NCI-H146 (cell line): Measurements from ENCODE around the gene APP.
A peak's percentile ranks its signal among the peaks of the same experiment; 100 is the strongest.
"Not testable (repeated sequence)": the region's sequence is repeated elsewhere in the genome, so short reads cannot be mapped to it uniquely, and the experiment has no call there.

Experiments used
- DNase-seq: peaks from one replicate; lab custom pipeline; 2025; lab: John Stamatoyannopoulos, UW

The APP gene

DNA sequence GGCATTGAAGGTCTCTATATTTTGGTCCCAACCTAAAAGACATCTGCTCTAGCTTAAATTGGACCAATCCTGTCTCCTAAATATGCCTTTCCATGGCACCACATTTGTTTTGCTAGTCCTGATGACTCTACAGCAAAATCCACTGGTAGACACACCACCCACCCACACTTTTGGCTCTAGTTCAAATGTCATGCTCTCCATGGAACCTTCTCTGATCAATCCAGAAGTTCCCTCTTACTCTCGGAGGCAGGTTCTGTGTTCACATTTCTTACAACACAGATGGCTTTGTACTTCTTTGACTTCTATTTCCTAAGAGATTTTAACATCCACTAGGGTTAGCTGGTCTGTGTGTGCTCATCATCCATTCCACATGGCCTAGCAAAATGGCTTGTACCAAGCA lies 151.3 kb downstream of the APP start:
- DNase-seq, result no peak

- DNase-seq, result no peak
Measured at GRCh38 chr21:26013970-26014369, 156.6 kb downstream of the APP start.

- not testable (repeated sequence) for DNase-seq
Measured at GRCh38 chr21:26012482-26012881, 158.1 kb downstream of the APP start.

DNA sequence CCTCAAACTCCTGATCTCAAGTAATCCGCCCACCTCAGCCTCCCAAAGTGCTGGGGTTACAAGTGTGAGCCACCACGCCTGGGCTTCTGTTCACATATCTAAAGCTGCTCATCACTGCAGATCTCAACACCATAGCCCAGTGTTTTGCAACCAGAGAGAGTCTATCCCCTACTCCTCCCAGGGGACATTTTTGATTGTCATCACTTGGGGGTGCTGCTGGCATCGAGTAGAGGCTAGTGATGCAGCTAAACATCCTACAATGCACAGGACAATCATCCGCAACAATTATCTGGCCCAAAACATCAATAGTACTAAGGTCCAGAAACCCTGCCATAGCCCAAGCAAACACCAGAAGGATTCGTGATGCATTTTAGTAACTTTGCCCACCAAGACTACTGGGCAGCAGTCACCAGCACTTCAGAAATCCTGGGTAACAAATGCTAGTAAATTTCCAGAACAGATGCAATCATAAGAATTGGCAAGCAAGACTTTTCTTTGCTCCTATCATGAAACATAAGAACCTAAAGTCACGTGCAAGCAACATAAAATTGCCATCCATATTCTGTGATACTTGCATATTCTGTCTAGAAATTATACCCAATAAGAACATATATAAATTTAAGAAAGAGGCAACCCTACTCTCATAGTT lies 159.2 kb downstream of the APP start:
- no peak for DNase-seq

DNA sequence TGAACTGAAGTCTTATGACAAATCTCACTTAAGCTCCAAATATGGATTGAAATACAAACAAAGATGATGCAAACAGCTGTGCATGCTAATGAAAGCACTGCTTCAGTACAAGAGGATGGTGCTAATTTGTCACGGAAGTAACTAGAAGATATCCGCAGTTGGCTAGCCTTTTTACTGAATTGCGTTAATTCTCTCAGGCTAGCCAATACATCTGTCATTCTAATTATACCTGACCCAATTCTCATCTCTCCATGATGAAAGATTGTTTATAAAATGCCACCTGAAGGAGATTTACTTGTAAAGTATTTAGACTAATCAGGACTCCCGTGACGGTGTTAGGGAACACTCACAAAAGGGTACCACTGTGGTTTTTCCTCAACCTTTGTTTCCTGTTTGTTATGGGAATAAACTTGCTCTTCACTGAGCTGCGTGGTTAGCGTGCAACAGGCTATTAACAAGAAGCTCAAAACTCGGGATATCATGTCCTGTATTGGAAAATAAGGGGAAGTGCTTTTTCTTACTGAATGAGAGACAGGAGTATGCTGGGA lies 162.5 kb downstream of the APP start:
- DNase-seq, result no peak

- no peak for DNase-seq
Measured at GRCh38 chr21:26005464-26005863, 165.1 kb downstream of the APP start.

- no peak for DNase-seq
Measured at GRCh38 chr21:26003404-26003803, 167.2 kb downstream of the APP start.

GRCh38 chr21:26001356-26001755 lies 169.2 kb downstream of the APP start:
- DNase-seq, result no peak

- no peak for DNase-seq
Measured at GRCh38 chr21:25999921-26000582, 170.5 kb downstream of the APP start.

DNA sequence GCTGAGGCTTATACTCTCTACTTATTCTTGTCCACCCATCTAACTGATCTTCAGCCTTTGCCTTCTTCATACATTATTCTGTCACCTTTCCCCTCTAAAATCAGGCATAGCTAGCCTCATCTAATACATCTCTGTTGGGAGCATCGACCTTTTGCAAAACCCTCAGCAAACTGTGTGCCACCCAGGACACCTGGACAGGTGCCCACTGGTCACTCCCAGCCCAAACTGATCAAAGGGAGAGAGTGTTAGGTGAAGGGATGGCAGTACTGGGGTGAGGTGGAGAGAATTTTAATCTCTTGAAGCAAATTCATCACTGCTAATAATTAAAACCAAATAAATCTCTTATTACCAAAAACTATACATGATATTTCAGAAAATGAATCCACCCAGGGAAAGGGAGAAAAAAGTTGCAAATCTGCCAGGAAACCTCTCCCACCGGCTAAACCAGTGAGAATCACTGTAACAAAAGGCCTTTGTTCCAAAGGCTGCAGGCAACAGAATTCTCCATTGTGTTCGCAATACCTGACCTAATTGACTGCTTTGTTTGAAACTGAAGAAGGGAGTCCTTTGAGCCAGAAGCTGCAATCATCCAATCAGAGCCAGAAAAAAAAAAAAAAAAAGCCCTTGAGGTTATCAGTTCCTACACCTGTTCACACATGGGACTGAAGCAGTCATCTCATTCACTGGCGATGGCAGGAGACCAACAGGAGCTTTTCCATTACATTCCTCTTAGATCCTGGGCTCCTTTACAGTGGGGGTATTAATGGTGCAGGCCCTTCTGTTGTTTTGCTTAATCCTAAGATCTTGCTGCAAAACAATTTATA lies 172.6 kb downstream of the APP start:
- DNase-seq, result peak; percentile 97

DNA sequence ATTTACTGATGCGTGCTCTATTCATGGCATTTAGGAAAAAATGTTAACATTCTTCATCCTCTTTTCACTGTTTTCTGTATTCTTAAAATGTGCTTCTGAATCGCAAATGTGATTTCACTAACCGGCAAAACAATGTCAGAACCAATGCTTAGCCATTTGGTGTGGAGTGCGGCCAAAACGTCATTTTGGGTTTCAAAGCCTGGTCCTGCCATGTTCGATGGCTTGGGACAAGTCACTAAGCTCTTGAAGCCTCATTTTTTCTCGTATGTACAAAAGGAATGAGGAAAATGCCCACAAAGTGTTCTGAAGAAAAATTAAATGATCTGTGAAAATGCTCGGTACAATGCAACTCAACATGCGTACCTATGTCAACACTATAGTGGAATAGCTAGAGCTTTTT lies 175.3 kb downstream of the APP start:
- DNase-seq, result no peak

DNA sequence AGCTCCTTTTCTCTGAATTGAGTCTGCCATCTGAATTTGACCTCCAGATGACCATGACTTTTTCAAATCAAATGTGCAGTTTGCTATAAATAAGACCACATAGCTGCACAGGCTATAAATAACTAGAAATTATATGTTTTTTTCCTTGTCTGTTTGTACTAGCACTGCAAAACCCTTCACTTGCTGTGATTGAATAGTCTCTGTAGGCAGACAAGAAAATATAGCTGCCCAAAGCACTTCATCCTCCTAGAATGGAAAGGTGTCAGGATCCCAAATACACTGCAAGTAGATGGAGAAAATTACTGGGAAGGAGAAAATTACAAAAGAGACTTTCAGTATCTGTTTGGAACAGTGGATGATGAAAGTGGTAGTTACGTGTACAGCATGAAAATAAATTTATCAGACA lies 175.8 kb downstream of the APP start:
- no peak for DNase-seq

GRCh38 chr21:25988738-25989137 lies 181.8 kb downstream of the APP start:
- no peak for DNase-seq

DNA sequence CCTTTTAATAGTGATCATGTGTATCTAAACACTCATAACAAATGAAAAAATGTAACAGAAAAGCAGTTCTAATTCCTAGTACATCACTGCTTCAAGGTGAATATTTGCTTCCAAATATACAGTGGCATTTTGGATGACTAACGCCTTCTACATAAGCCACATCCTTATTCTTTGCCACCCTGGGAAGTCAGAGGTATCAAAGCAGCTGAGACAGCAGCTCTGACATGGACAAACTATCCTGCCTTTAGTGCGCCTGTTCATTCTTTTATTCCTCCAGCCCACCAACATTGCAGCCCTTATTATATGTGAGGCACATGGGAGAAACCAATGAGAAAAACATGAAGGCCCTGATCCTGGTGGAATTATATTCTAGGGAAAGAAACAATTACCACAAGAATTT lies 183.0 kb downstream of the APP start:
- no peak for DNase-seq

DNA sequence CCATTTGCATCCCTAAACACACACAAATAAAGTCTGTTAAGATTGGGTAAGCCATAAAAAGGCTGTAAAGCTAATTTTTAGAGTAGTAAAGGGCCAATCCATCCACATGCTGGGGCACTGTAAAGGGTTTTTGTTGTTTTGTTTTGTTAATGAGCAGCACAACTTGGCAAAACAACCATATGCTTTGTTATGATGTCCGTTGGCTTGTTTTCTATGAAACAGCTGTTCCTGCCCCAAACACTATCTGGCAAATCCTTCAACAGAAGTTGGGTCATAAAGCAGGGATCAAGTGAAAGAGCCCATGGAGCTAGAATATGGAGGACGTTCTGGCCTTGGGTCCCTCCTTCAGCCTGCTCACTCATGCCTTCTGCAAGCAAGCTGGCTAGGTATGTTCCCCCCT lies 183.6 kb downstream of the APP start:
- DNase-seq, result no peak

DNA sequence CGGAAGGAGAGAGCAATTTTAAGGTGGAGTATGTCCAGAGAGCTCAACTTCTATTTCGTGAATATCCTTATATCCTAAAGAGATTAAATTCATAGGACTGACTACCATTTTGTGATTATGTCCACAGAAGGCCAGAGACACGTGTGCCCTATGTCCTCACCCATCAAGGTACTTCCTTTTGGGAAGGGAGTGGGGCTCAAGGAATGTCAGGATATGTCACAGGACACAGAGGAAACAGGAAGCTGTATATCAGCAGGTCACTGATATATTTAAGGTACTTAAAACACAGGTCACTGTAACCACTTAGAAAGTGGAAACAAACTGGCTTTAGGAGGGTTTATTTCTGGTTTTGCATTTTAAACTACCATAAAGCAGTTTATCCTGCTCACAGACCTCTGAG lies 184.6 kb downstream of the APP start:
- DNase-seq, result no peak

GRCh38 chr21:25984538-25984937 lies 186.0 kb downstream of the APP start:
- DNase-seq, result no peak

- no peak for DNase-seq
Measured at GRCh38 chr21:25983745-25984144, 186.8 kb downstream of the APP start.

DNA sequence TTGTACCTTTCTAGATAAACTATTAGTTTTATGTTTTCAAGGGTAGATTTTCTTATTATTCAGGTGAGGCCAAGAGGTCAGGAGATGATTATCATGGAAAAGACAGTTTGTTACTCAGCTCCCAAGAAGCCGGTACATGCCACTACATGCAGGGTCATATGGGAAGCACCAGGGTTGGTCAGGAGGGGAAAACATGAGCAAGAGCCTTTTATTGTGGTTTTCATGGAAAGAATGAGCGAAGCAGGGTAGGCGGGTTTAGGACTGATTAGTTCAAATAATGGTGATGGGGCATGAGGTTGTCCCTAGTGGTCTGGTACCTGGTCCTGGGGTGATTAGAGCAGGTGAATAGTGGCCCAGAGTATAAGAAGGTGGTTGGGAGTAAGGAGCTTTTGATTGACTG lies 189.9 kb downstream of the APP start:
- no peak for DNase-seq

DNA sequence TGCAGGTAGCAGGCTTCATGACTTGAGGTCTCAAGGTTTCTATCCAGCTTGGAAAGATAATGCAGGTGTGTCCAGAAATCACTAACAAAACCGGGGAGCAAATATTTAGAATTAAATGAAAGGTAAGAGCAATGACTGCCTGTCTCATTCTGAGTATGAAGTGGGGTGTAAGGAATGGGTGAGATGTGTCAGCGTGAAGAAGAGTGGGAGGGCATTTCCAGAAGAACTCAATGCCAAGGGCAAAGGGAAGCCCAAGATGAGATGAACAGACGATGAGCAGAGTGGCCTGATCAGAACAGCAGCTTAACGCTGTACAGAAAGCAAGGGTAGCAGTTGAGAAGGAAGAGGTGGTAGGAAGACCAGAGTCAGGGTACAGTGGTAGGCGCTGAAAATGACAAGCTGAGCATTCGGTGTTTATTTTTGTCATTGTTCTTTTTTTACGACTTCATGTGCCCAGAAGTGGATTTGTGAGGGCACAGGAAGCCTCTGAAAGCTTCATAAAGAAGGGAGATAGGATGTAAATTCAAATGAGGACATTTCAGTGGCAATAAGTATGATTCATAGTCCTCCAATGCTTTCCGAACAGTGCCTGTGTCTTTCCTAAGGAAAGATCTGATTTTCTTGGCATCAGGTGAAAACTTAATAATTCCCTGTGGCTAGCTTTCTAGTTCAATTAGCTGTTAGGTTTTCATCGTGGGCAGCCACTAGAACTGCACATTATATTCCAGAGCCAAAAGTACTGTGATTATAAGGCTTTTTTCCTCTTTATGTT lies 190.5 kb downstream of the APP start:
- DNase-seq, result no peak

DNA sequence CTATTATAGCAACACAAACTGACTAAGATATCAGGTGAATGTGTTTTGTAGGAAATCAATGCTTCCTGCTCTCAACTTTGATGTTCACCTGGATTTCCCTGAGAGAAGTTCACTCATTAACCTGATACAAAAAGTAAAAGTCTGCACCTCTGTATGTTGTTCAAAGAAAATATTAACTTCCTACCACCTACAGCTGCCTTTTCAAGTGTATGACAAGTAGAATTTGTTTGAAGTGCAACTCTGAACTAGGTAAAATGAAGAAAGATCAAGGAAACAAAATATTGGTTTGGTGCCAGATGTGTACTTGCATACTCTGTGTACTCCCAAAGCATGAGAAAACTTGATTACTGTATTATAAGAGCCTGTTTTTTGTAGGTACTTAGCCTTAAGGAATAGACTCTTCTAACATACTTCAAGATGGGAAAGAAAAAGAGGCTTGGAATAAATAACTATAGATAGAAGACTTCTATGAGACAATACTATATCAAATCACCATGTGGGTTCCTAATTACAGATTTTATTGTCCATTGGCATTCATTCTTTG lies 193.4 kb downstream of the APP start:
- DNase-seq, result no peak

- no peak for DNase-seq
Measured at GRCh38 chr21:25974964-25975363, 195.6 kb downstream of the APP start.
